Psoas muscle (tissue), 8 donors: ENCODE measurements around the gene MYBPHL. TPM values are rescaled to one million over a fixed set of nuclear protein-coding genes. Genes with fewer than 3 reads are reported as not detected.

Experiments
- ATAC-seq, 4 donors: fragments of 200-7000 bp; cut with Tn5 transposase; one replicate each; pipeline ENCODE4 v1.9.1; 2020; ENCODE audit warnings: moderate library complexity in 3 of 4, mild to moderate bottlenecking in 2 of 4
- DNase-seq, 2 donors: peaks; one replicate each; pipeline ENCODE4 v3.0.0-alpha.2; 2020
- H3K27ac ChIP-seq: fragments of 200-600 bp; one replicate; pipeline ENCODE4 v1.8.0; 2022
- H3K27me3 ChIP-seq, 3 donors: fragments of 200-600 bp in 1 of 3; one replicate each; pipeline versions ENCODE4 v1.6.1 to v1.8.0; 2013 to 2022; ENCODE audit warnings: low read length in 2 of 3, mild to moderate bottlenecking in 2 of 3, moderate library complexity in 1 of 3; ENCODE audit not compliant: insufficient read depth in 3 of 3
- H3K36me3 ChIP-seq, 2 donors: fragments of 200-600 bp in 1 of 2; one replicate each; pipeline versions ENCODE4 v1.6.1 to v1.8.0; 2013 to 2022; ENCODE audit warnings: low read depth in 1 of 2, mild to moderate bottlenecking in 1 of 2, moderate library complexity in 1 of 2; ENCODE audit not compliant: insufficient read depth in 1 of 2
- H3K4me1 ChIP-seq: fragments of 200-600 bp; one replicate; pipeline ENCODE4 v1.8.0; 2022
- H3K4me3 ChIP-seq: fragments of 200-600 bp; one replicate; pipeline ENCODE4 v1.8.0; 2022; ENCODE audit warnings: mild to moderate bottlenecking
- H3K9me3 ChIP-seq: fragments of 200-600 bp; one replicate; pipeline ENCODE4 v1.8.0; 2022
- WGBS, 3 donors: extraction: QIAGEN DNeasy Blood & Tissue Kit; methylation state at CpG; one replicate each; pipeline versions ENCODE4 v1.1.6 to v1.1.7; 2013; 5-methylcytosine and 5-hydroxymethylcytosine counted together
- intact Hi-C, 2 donors: fragments of 100-400 bp; cut with DNase I; formaldehyde crosslinking; loops; one replicate each; pipeline versions ENCODE4 v1.11.0 to v1.14.2; 2022
- polyA plus RNA-seq, 3 donors: library from polyadenylated mRNA; stranded (reverse); fragments of 200-250 nt; gene quantifications; one replicate each; pipeline ENCODE4 v1.2.3, GENCODE V29; 2013
- total RNA-seq, 4 donors: library from RNA; stranded (reverse); fragmentation: NEBNext Ultra II Directional in 2 of 4; extraction: Animal tissue kit (Norgen Biotek cat#: 25700) in 2 of 4; gene quantifications; one replicate each; pipeline versions ENCODE4 v1.2.1 to v1.2.4, GENCODE V29; 2021 to 2023
- TF ChIP-seq, protein P1 (sequence below): fragments of 200-600 bp; IDR thresholded peaks from one replicate; pipeline ENCODE4 v1.8.0; 2022; ENCODE audit warnings: antibody characterized with exemption
- donor health status: healthy with polysubstance abuse.
- donor health status: DM: no; HTN: no; CAD: no; lungs with moderate emphysema.
- donor health status: Bipolar disorder and iron deficiency.
- donor health status: healthy.
- donor health status: DM: yes; HTN: yes; CAD: no.
- donor health status: DM: no; HTN: no; CAD: no.
- donor health status: DM: no; HTN: no; CAD: no.
- donor health status: DM: yes; HTN: yes; CAD: no.

The MYBPHL gene
- total and polyA plus RNA-seq, 7 donors = 0.17 to 2.2 (median 0.57) TPM; not detected in 1

DNA sequence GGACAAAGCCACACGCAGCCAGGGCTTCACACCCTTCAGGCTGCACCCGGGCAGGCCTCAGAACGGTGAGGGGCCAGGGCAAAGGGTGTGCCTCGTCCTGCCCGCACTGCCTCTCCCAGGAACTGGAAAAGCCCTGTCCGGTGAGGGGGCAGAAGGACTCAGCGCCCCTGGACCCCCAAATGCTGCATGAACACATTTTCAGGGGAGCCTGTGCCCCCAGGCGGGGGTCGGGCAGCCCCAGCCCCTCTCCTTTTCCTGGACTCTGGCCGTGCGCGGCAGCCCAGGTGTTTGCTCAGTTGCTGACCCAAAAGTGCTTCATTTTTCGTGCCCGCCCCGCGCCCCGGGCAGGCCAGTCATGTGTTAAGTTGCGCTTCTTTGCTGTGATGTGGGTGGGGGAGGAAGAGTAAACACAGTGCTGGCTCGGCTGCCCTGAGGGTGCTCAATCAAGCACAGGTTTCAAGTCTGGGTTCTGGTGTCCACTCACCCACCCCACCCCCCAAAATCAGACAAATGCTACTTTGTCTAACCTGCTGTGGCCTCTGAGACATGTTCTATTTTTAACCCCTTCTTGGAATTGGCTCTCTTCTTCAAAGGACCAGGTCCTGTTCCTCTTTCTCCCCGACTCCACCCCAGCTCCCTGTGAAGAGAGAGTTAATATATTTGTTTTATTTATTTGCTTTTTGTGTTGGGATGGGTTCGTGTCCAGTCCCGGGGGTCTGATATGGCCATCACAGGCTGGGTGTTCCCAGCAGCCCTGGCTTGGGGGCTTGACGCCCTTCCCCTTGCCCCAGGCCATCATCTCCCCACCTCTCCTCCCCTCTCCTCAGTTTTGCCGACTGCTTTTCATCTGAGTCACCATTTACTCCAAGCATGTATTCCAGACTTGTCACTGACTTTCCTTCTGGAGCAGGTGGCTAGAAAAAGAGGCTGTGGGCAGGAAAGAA is 32.0 kb downstream of the MYBPHL start:
- TF ChIP-seq, protein P1, sequence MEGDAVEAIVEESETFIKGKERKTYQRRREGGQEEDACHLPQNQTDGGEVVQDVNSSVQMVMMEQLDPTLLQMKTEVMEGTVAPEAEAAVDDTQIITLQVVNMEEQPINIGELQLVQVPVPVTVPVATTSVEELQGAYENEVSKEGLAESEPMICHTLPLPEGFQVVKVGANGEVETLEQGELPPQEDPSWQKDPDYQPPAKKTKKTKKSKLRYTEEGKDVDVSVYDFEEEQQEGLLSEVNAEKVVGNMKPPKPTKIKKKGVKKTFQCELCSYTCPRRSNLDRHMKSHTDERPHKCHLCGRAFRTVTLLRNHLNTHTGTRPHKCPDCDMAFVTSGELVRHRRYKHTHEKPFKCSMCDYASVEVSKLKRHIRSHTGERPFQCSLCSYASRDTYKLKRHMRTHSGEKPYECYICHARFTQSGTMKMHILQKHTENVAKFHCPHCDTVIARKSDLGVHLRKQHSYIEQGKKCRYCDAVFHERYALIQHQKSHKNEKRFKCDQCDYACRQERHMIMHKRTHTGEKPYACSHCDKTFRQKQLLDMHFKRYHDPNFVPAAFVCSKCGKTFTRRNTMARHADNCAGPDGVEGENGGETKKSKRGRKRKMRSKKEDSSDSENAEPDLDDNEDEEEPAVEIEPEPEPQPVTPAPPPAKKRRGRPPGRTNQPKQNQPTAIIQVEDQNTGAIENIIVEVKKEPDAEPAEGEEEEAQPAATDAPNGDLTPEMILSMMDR = no peak
- ATAC-seq (peak in 2 of 4 donors; percentile 86 to 87), DNase-seq (peak in 1 of 2 donors; percentile 81)
- intact Hi-C loops = no loop called here
- no peak overlapping the region for H3K4me3 ChIP-seq
- H3K4me1 ChIP-seq = no peaks in the 10 kb centered on the region
- no peak overlapping the region for H3K27ac ChIP-seq
- 41 to 70% (median 58%) methylated on average over 23 to 24 of the region's 24 CpGs for WGBS, 3 donors
- no peaks in the 10 kb centered on the region for H3K9me3 ChIP-seq
- H3K36me3 ChIP-seq = peaks cover 0 to 19% of the 10 kb centered on the region in 2 donors
- no peaks in the 10 kb centered on the region for H3K27me3 ChIP-seq

DNA sequence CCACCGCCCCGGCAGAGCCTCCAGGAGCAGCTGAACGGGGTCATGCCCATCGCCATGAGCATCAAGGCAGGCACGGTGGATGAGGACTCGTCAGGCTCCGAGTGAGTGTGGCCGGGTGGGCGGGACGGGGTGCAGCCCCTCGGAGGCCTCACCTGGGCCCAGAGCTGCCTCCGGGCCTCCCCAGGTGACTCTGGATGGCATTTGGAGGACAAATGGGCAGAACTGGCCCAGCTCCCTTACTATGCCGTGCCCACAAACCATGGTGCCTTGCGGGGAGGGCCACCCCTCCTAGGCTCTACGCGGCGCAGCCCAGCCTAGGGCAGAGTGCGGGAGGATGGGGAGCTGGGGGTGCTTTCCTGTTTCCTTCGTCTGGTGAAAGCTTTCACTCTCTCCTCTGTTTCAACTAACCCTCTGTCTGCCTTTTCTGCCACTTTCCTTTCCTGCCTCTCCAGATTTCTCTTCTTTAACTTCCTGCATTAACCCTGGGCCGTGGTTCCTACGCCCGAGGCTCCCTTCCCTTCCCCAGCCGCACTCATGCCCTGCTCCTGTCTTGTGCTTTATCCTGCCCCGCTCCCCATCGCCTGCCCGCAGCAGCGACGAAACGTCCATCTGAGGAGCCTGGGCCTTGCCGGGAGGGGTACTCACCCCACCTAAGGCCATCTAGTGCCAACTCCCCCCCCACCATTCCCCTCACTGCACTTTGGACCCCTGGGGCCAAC is 33.1 kb downstream of the MYBPHL start:
- WGBS, 3 donors = 84 to 88% (median 86%) methylated on average over 30 of the region's 30 CpGs
- no peak for ATAC-seq
- no peaks in the 10 kb centered on the region for H3K4me1 ChIP-seq
- intact Hi-C loops = no loop called here
- H3K27ac ChIP-seq = no peak overlapping the region
- no peak overlapping the region for H3K4me3 ChIP-seq
- TF ChIP-seq, protein P1 = no peak
- no peaks in the 10 kb centered on the region for H3K9me3 ChIP-seq
- H3K36me3 ChIP-seq = peaks cover 0 to 22% of the 10 kb centered on the region in 2 donors
- peak in 1 of 2 donors; percentile 53 for DNase-seq
- no peaks in the 10 kb centered on the region for H3K27me3 ChIP-seq

DNA sequence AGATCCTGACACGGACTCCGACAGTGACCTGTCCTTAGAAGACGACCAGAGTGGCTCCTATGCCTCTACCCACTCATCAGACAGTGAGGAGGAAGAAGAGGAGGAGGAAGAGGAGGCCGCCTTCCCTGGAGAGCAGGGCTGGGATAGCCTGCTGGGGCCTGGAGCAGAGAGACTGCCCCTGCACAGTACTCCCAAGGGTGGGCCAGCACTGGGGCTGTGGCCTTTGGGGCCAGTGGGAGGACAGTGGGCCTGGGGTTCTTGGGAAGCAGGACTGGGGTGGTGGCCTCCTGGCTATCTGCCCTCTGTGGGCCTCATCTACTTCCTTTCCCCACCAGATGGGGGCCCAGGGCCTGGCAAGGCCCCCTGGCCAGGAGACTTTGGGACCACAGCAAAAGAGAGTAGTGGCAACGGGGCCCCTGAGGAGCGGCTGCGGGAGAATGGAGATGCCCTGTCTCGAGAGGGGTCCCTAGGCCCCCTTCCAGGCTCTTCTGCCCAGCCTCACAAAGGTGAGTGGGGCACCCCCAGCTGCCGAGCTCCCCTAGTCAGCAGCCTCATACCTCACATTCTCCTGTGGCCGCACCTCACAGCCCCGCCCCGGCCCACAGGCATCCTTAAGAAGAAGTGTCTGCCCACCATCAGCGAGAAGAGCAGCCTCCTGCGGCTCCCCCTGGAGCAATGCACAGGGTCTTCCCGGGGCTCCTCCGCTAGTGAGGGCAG is 33.8 kb downstream of the MYBPHL start:
- ATAC-seq (no peak), DNase-seq (peak in 1 of 2 donors; percentile 42)
- Histone ChIP-seq H3K4me1 (no peaks in the 10 kb centered on the region), H3K27ac (no peak overlapping the region), H3K4me3 (no peak overlapping the region), H3K36me3 (peaks cover 0 to 22% of the 10 kb centered on the region in 2 donors), H3K27me3 (no peaks in the 10 kb centered on the region), H3K9me3 (no peaks in the 10 kb centered on the region)
- TF ChIP-seq, protein P1 = no peak
- intact Hi-C loops = no loop called here
- WGBS, 3 donors = 82 to 90% (median 84%) methylated on average over 16 of the region's 16 CpGs

DNA sequence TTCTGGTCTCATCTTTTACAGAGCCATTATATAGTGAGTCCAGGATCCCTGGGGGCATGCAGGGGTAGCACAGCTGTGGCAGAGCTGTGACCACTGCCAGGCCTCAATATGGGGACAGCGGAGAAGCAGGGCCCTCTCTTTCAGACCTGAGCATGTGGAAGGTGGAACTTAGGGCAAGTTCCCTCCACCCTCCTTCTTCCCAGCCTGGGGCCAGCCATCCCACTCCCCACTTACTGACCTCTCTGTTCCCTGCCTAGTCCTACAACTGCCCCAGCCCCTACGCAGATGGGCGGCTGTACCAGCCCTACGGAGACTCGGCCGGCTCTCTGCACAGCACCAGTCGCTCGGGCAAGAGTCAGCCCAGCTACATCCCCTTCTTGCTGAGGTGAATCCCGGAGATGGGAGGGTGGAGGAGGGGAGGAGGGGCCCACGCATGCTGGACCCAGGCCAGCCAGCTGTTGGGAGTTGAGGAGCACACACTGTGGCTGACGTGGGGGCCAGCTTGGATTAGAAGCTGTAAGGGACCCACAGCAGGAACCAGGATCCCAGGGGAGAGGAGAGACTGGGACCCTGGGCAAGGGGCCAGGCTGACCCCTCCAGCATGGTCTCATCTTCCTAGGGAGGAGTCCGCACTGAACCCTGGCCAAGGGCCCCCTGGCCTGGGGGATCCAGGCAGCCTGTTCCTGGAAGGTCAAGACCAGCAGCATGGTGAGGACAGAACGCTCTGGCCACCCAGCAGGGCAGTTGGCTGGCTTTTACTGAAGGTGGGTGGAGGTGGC is 34.6 kb downstream of the MYBPHL start:
- Histone ChIP-seq H3K4me3 (no peak overlapping the region), H3K27me3 (no peaks in the 10 kb centered on the region), H3K27ac (no peak overlapping the region), H3K9me3 (no peaks in the 10 kb centered on the region), H3K36me3 (peaks cover 0 to 22% of the 10 kb centered on the region in 2 donors), H3K4me1 (no peaks in the 10 kb centered on the region)
- ATAC-seq = no peak
- 67 to 78% (median 67%) methylated on average over 13 of the region's 13 CpGs for whole genome bisulfite sequencing, 3 donors
- peak in 1 of 2 donors; percentile 58 for DNase-seq
- intact Hi-C loops = no loop called here
- TF ChIP-seq, protein P1 = no peak
